Measurements from ENCODE around the gene DNAH17.
A peak's percentile ranks its signal among the peaks of the same experiment; 100 is the strongest.

DNAH17 gene

GRCh38 chr17:78530675-78531074 is 46.5 kb downstream of the DNAH17 start:
- DNase-seq (ENCODE audit: low spot score): peak; percentile 29
- no peaks in the 10 kb centered on the region for H3K9me3 ChIP-seq (ENCODE audit: severe bottlenecking)
- no peak overlapping the region for H3K27ac ChIP-seq (ENCODE audit: poor library complexity, severe bottlenecking)
- H3K4me1 ChIP-seq (ENCODE audit: insufficient read depth, poor library complexity, severe bottlenecking): peaks cover 15% of the 10 kb centered on the region
- H3K36me3 ChIP-seq (ENCODE audit: low read depth): no peaks in the 10 kb centered on the region
- no peak for TF ChIP-seq CTCF (IDR thresholded peaks at IDR 0.05; ENCODE audit: poor library complexity, severe bottlenecking)
- no peaks in the 10 kb centered on the region for H3K27me3 ChIP-seq (ENCODE audit: insufficient read depth, poor library complexity, severe bottlenecking)
- no peak for ATAC-seq (ENCODE audit: low read depth)
- no peak overlapping the region for H3K4me3 ChIP-seq (ENCODE audit: severe bottlenecking)

GRCh38 chr17:78529871-78530670 is 47.1 kb downstream of the DNAH17 start:
- no peak for TF ChIP-seq CTCF (IDR thresholded peaks at IDR 0.05; ENCODE audit: poor library complexity, severe bottlenecking)
- H3K36me3 ChIP-seq (ENCODE audit: low read depth): no peaks in the 10 kb centered on the region
- DNase-seq (ENCODE audit: low spot score) (peak; percentile 68), ATAC-seq (ENCODE audit: low read depth) (no peak)
- H3K4me1 ChIP-seq (ENCODE audit: insufficient read depth, poor library complexity, severe bottlenecking): peaks cover 8% of the 10 kb centered on the region
- H3K27ac ChIP-seq (ENCODE audit: poor library complexity, severe bottlenecking): no peak overlapping the region
- no peak overlapping the region for H3K4me3 ChIP-seq (ENCODE audit: severe bottlenecking)
- H3K9me3 ChIP-seq (ENCODE audit: severe bottlenecking): no peaks in the 10 kb centered on the region
- H3K27me3 ChIP-seq (ENCODE audit: insufficient read depth, poor library complexity, severe bottlenecking): no peaks in the 10 kb centered on the region

- no peak overlapping the region for H3K27ac ChIP-seq (ENCODE audit: poor library complexity, severe bottlenecking)
- no peaks in the 10 kb centered on the region for H3K27me3 ChIP-seq (ENCODE audit: insufficient read depth, poor library complexity, severe bottlenecking)
- ATAC-seq (ENCODE audit: low read depth): no peak
- no peaks in the 10 kb centered on the region for H3K9me3 ChIP-seq (ENCODE audit: severe bottlenecking)
- H3K4me1 ChIP-seq (ENCODE audit: insufficient read depth, poor library complexity, severe bottlenecking): peaks cover 7% of the 10 kb centered on the region
- H3K4me3 ChIP-seq (ENCODE audit: severe bottlenecking): no peak overlapping the region
- DNase-seq (ENCODE audit: low spot score): peak; percentile 61
- H3K36me3 ChIP-seq (ENCODE audit: low read depth): no peaks in the 10 kb centered on the region
- no peak for TF ChIP-seq CTCF (IDR thresholded peaks at IDR 0.05; ENCODE audit: poor library complexity, severe bottlenecking)
Measured at GRCh38 chr17:78529251-78529650, 47.9 kb downstream of the DNAH17 start.

- Histone ChIP-seq H3K27ac (ENCODE audit: poor library complexity, severe bottlenecking) (no peak overlapping the region), H3K36me3 (ENCODE audit: low read depth) (no peaks in the 10 kb centered on the region), H3K4me1 (ENCODE audit: insufficient read depth, poor library complexity, severe bottlenecking) (peaks cover 10% of the 10 kb centered on the region), H3K9me3 (ENCODE audit: severe bottlenecking) (no peaks in the 10 kb centered on the region), H3K27me3 (ENCODE audit: insufficient read depth, poor library complexity, severe bottlenecking) (no peaks in the 10 kb centered on the region), H3K4me3 (ENCODE audit: severe bottlenecking) (no peak overlapping the region)
- no peak for TF ChIP-seq CTCF (IDR thresholded peaks at IDR 0.05; ENCODE audit: poor library complexity, severe bottlenecking)
- ATAC-seq (ENCODE audit: low read depth) (no peak), DNase-seq (ENCODE audit: low spot score) (peak; percentile 51)
Measured at GRCh38 chr17:78528541-78528940, 48.7 kb downstream of the DNAH17 start.

- H3K4me1 ChIP-seq (ENCODE audit: insufficient read depth, poor library complexity, severe bottlenecking): peaks cover 5% of the 10 kb centered on the region
- ATAC-seq (ENCODE audit: low read depth): no peak
Measured at GRCh38 chr17:78527345-78527744, 49.9 kb downstream of the DNAH17 start.

More at GRCh38 chr17:78527345-78527744, 49.9 kb downstream of the DNAH17 start:
- Histone ChIP-seq H3K27ac (ENCODE audit: poor library complexity, severe bottlenecking) (no peak overlapping the region), H3K4me3 (ENCODE audit: severe bottlenecking) (no peak overlapping the region), H3K36me3 (ENCODE audit: low read depth) (no peaks in the 10 kb centered on the region), H3K27me3 (ENCODE audit: insufficient read depth, poor library complexity, severe bottlenecking) (no peaks in the 10 kb centered on the region), H3K9me3 (ENCODE audit: severe bottlenecking) (no peaks in the 10 kb centered on the region)
- DNase-seq (ENCODE audit: low spot score): peak; percentile 6
- TF ChIP-seq CTCF (IDR thresholded peaks at IDR 0.05; ENCODE audit: poor library complexity, severe bottlenecking): no peak

All from RWPE2 (cell line).